Measurements from ENCODE around the gene CPAMD8. TPM values are rescaled to one million over a fixed set of nuclear protein-coding genes. Genes with fewer than 3 reads are reported as not detected.

The CPAMD8 gene
- total RNA-seq, 1 donor from 2014 or later = 16.3 TPM

DNA sequence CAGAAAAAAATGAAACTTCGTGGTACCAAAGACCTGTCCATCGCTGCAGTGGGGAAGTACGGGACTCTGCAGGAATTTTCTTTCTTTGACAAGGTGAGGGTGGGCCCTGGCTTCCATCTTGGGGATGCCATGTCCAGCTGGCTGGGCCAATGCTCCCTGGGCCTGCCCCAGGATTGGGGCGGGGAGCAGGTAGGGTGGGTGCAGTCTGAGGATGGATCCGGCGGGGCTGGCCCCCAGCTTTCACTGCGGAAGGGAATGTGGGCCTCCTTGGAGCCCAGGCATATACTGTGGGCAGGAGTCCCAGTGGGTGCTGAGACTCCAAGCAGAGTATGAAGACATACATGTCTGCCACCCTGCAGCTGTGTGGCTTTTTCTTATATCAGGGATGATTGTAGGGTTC, 173.5 kb downstream of the CPAMD8 start:
- peaks cover 25% of the 10 kb centered on the region for H3K36me3 Mint-ChIP-seq
- Histone ChIP-seq H3K4me3 (no peak overlapping the region), H3K9ac (no peak overlapping the region), H3K36me3 (peaks cover 6% of the 10 kb centered on the region), H3F3A (ENCODE audit: low read depth) (no peaks in the 10 kb centered on the region), H3K4me2 (no peak overlapping the region), H3K4me1 (no peaks in the 10 kb centered on the region), H2AFZ (replicated peaks) (no peak overlapping the region), H3K79me2 (ENCODE audit: low read depth) (no peaks in the 10 kb centered on the region), H3K27me3 (no peaks in the 10 kb centered on the region), H4K20me1 (ENCODE audit: low read depth) (peaks cover 2% of the 10 kb centered on the region), H3K9me3 (ENCODE audit: low read depth) (no peaks in the 10 kb centered on the region), H3K27ac (no peak overlapping the region)
- no peak for DNase-seq (ENCODE audit: low spot score)
- peaks cover 6% of the 10 kb centered on the region for H3K27me3 Mint-ChIP-seq (ENCODE audit: insufficient read depth, low read depth)
- H3K4me3 Mint-ChIP-seq = no peak overlapping the region
- TF ChIP-seq EZH2phosphoT487 (IDR thresholded peaks at IDR 0.05) = no peak
- TF ChIP-seq, protein P1, sequence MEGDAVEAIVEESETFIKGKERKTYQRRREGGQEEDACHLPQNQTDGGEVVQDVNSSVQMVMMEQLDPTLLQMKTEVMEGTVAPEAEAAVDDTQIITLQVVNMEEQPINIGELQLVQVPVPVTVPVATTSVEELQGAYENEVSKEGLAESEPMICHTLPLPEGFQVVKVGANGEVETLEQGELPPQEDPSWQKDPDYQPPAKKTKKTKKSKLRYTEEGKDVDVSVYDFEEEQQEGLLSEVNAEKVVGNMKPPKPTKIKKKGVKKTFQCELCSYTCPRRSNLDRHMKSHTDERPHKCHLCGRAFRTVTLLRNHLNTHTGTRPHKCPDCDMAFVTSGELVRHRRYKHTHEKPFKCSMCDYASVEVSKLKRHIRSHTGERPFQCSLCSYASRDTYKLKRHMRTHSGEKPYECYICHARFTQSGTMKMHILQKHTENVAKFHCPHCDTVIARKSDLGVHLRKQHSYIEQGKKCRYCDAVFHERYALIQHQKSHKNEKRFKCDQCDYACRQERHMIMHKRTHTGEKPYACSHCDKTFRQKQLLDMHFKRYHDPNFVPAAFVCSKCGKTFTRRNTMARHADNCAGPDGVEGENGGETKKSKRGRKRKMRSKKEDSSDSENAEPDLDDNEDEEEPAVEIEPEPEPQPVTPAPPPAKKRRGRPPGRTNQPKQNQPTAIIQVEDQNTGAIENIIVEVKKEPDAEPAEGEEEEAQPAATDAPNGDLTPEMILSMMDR (IDR thresholded peaks at IDR 0.05) = no peak
- no peak for TF ChIP-seq EZH2 (IDR thresholded peaks at IDR 0.05)
- H3K27ac Mint-ChIP-seq = no peak overlapping the region
- H3K4me1 Mint-ChIP-seq = no peaks in the 10 kb centered on the region
- no peaks in the 10 kb centered on the region for H3K9me3 Mint-ChIP-seq

DNA sequence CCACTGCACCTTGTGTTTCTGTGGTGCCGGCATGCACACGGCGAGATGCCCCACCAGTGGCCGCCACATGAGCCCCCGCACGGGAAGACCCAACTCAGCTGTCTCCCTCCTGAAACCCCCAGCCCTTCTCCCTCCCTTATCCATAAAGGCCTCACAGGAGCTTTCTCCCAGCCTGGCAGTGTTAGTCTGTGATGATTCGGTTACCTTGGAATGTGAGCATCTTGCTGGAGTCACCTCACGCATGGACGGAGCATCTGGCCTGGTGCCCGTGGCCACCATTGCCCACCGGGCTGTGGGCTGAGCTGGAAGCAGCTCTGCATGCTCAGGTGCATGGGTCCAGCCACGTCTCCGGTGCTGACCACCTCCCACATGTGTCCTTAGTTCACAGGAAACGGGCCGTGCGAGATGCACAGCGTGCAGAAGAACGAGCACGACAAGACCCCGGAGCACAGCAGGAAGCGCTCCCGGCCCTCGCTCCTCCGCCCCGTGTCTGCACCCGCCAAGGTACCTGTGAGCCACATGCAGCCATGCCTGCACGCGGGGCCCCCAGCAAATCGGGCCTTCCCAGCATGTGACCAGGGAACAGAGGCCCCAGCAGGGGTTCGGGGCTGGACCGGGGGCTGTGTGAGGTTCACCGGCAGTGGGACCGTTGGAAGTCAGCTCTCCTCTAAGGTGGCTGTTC, 175.4 kb downstream of the CPAMD8 start:
- Histone ChIP-seq H3K4me2 (no peak overlapping the region), H3K79me2 (ENCODE audit: low read depth) (no peaks in the 10 kb centered on the region), H3K36me3 (peaks cover 6% of the 10 kb centered on the region), H3K4me3 (no peak overlapping the region), H3K4me1 (no peaks in the 10 kb centered on the region), H2AFZ (replicated peaks) (no peak overlapping the region), H3K27me3 (no peaks in the 10 kb centered on the region), H4K20me1 (ENCODE audit: low read depth) (peaks cover 2% of the 10 kb centered on the region), H3K9me3 (ENCODE audit: low read depth) (no peaks in the 10 kb centered on the region), H3F3A (ENCODE audit: low read depth) (no peaks in the 10 kb centered on the region), H3K9ac (no peak overlapping the region), H3K27ac (no peak overlapping the region)
- no peaks in the 10 kb centered on the region for H3K4me1 Mint-ChIP-seq
- H3K4me3 Mint-ChIP-seq = no peak overlapping the region
- H3K36me3 Mint-ChIP-seq = peaks cover 26% of the 10 kb centered on the region
- no peaks in the 10 kb centered on the region for H3K9me3 Mint-ChIP-seq
- H3K27me3 Mint-ChIP-seq (ENCODE audit: insufficient read depth, low read depth) = peaks cover 6% of the 10 kb centered on the region
- no peak overlapping the region for H3K27ac Mint-ChIP-seq
- no peak for DNase-seq (ENCODE audit: low spot score)
- no peak for TF ChIP-seq EZH2 (IDR thresholded peaks at IDR 0.05)
- TF ChIP-seq, protein P1 (IDR thresholded peaks at IDR 0.05) = no peak
- no peak for TF ChIP-seq EZH2phosphoT487 (IDR thresholded peaks at IDR 0.05)

DNA sequence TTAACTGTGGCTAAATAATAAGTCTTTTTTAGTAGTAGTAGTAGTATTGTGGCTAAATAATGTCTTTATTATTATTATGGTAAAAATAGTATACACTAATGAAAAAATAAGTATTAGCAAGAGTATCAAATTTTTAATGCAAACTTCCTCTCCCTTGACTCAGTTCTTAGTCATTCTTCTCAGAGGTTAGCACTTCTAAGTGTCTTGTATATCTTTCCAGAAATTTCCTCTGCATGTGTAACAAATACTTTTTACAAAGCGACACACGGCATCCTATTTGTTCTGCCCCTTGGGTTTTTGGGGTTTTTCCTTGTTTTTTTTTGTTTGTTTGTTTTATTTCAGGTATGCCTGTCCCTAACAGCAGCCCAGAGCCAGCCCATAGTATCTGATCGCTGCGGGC, 176.5 kb downstream of the CPAMD8 start:
- Histone ChIP-seq H3K27me3 (no peaks in the 10 kb centered on the region), H3K4me2 (no peak overlapping the region), H3K27ac (no peak overlapping the region), H3F3A (ENCODE audit: low read depth) (no peaks in the 10 kb centered on the region), H4K20me1 (ENCODE audit: low read depth) (peaks cover 8% of the 10 kb centered on the region), H3K79me2 (ENCODE audit: low read depth) (no peaks in the 10 kb centered on the region), H3K4me3 (no peak overlapping the region), H3K9me3 (ENCODE audit: low read depth) (no peaks in the 10 kb centered on the region), H3K4me1 (no peaks in the 10 kb centered on the region), H3K9ac (no peak overlapping the region), H2AFZ (replicated peaks) (no peak overlapping the region), H3K36me3 (peaks cover 6% of the 10 kb centered on the region)
- peaks cover 25% of the 10 kb centered on the region for H3K36me3 Mint-ChIP-seq
- H3K4me1 Mint-ChIP-seq = no peaks in the 10 kb centered on the region
- DNase-seq (ENCODE audit: low spot score) = no peak
- H3K27me3 Mint-ChIP-seq (ENCODE audit: insufficient read depth, low read depth) = peaks cover 6% of the 10 kb centered on the region
- no peaks in the 10 kb centered on the region for H3K9me3 Mint-ChIP-seq
- H3K4me3 Mint-ChIP-seq = no peak overlapping the region
- TF ChIP-seq EZH2phosphoT487 (IDR thresholded peaks at IDR 0.05) (no peak), EZH2 (IDR thresholded peaks at IDR 0.05) (no peak)
- TF ChIP-seq, protein P1 (IDR thresholded peaks at IDR 0.05) = no peak
- H3K27ac Mint-ChIP-seq = no peak overlapping the region
